ENCODE measurements around the gene ARMC3. TPM values are rescaled to one million over a fixed set of nuclear protein-coding genes. Genes with fewer than 3 reads are reported as not detected.

The ARMC3 gene
- total and polyA plus RNA-seq, 11 donors, result not detected

DNA sequence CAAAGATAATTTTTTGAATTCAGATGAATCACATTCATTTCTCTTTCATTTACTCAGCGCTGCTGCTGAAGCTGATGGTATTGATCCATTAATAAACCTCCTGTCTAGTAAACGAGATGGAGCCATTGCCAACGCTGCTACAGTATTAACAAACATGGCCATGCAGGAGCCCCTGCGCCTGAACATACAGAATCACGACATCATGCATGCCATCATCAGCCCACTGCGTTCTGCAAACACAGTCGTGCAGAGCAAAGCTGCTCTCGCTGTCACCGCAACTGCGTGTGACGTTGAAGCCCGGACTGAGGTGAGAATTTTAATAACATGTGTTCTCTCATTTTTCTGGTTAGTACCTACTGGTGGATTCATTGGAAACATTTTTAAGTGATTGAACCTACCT lies 70.2 kb downstream of the ARMC3 start:
- WGBS, 4 donors, result 86 to 94% (median 88%) methylated on average over 12 of the region's 12 CpGs
- no peak overlapping the region for H3K4me3 ChIP-seq
- intact Hi-C loops (cut with DNase I), result no loop called here
- TF ChIP-seq, protein P1, sequence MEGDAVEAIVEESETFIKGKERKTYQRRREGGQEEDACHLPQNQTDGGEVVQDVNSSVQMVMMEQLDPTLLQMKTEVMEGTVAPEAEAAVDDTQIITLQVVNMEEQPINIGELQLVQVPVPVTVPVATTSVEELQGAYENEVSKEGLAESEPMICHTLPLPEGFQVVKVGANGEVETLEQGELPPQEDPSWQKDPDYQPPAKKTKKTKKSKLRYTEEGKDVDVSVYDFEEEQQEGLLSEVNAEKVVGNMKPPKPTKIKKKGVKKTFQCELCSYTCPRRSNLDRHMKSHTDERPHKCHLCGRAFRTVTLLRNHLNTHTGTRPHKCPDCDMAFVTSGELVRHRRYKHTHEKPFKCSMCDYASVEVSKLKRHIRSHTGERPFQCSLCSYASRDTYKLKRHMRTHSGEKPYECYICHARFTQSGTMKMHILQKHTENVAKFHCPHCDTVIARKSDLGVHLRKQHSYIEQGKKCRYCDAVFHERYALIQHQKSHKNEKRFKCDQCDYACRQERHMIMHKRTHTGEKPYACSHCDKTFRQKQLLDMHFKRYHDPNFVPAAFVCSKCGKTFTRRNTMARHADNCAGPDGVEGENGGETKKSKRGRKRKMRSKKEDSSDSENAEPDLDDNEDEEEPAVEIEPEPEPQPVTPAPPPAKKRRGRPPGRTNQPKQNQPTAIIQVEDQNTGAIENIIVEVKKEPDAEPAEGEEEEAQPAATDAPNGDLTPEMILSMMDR (IDR thresholded peaks at IDR 0.05), result no peak
- TF ChIP-seq POLR2A (IDR thresholded peaks at IDR 0.05), result no peak
- no peak overlapping the region for H3K27ac ChIP-seq
- no peaks in the 10 kb centered on the region for H3K4me1 ChIP-seq
- H3K36me3 ChIP-seq, result no peaks in the 10 kb centered on the region
- no peaks in the 10 kb centered on the region for H3K9me3 ChIP-seq
- DNase-seq, result no peak
- peaks cover 0 to 31% (median 0%) of the 10 kb centered on the region in 9 donors for H3K27me3 ChIP-seq
- ATAC-seq, result no peak

DNA sequence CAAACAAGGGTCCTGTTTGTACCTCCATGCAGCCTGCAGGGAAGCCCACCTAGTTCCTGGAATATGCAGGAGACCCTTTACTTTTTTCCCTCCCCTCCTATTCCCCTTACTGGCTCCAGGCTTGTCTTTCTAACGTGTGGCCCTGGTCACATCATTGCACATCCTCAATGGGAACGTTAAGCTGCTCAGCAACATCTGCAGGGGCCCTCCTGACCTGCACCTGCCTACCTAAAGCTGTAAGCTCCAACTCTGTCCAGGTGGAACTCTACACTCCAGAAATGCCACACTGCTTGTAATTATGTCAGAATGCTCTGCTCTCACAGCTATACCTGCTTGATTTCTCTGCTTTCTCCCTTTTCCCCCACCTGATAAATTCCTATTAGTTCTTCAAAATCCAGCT lies 72.1 kb downstream of the ARMC3 start:
- Histone ChIP-seq H3K27ac (no peak overlapping the region), H3K9me3 (no peaks in the 10 kb centered on the region), H3K4me3 (no peak overlapping the region), H3K27me3 (peaks cover 0 to 39% (median 2%) of the 10 kb centered on the region in 9 donors), H3K4me1 (no peaks in the 10 kb centered on the region), H3K36me3 (no peaks in the 10 kb centered on the region)
- intact Hi-C loops (cut with DNase I), result no loop called here
- WGBS, 4 donors, result 50 to 73% (median 57%) methylated on average over 2 of the region's 2 CpGs
- DNase-seq (no peak), ATAC-seq (no peak)
- no peak for TF ChIP-seq POLR2A (IDR thresholded peaks at IDR 0.05)
- TF ChIP-seq, protein P1 (IDR thresholded peaks at IDR 0.05), result no peak

DNA sequence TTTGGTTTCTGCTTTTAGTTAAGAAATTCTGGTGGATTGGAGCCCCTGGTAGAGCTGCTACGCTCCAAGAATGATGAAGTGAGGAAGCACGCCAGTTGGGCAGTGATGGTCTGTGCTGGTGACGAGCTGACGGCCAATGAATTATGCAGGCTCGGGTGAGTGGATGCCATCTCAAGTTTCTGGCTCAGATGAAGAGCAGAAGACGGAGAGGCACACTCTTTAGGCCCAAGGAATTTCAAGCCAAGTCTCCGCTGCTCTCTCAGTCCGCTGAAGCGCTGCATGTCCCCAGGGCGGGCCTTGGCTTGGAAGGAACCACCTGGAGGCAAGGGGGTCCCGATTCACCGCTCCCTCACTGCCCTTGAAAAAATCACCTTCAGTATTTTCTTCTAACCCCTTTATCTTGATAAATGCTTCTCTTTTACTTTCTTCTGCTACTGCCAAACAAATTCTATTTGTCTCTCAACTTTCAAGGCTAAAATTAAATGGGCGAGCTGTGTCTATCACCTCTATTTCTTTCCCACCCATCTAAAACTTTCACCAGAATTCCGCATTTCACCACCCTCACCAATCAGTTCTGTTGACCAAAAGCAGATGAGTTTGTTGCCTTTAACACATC lies 74.2 kb downstream of the ARMC3 start:
- Histone ChIP-seq H3K4me1 (no peaks in the 10 kb centered on the region), H3K27me3 (peaks cover 0 to 39% (median 0%) of the 10 kb centered on the region in 9 donors), H3K4me3 (no peak overlapping the region), H3K27ac (no peak overlapping the region), H3K36me3 (no peaks in the 10 kb centered on the region), H3K9me3 (no peaks in the 10 kb centered on the region)
- WGBS, 4 donors, result 78 to 87% (median 83%) methylated on average over 14 of the region's 14 CpGs
- DNase-seq (no peak), ATAC-seq (no peak)
- intact Hi-C loops (cut with DNase I), result no loop called here
- TF ChIP-seq, protein P1 (IDR thresholded peaks at IDR 0.05), result no peak
- no peak for TF ChIP-seq POLR2A (IDR thresholded peaks at IDR 0.05)

DNA sequence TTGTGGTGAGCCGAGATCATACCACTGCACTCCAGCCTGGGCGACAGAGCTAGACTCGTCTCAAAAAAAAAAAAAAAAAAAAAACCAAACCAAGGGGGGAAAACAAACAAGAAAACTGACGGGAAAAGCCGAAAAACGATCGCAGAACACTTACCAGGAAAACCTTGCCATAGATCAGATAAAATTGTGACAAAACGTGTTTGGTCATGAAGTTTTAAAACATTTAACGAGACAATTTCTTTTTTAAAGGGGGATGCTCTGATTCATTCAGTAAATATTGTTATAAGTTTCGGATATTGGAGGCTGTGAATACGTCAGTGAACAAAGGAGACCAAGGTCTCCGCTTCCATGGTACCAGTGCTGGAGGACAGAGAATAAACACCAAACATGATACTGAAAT lies 77.3 kb downstream of the ARMC3 start:
- no peaks in the 10 kb centered on the region for H3K4me1 ChIP-seq
- intact Hi-C loops (cut with DNase I), result no loop called here

More for the DNA sequence above, 77.3 kb downstream of the ARMC3 start:
- Histone ChIP-seq H3K9me3 (no peaks in the 10 kb centered on the region), H3K36me3 (no peaks in the 10 kb centered on the region), H3K27me3 (peaks cover 0 to 31% (median 0%) of the 10 kb centered on the region in 9 donors), H3K4me3 (no peak overlapping the region), H3K27ac (no peak overlapping the region)
- ATAC-seq, result no peak
- TF ChIP-seq, protein P1 (IDR thresholded peaks at IDR 0.05), result no peak
- TF ChIP-seq POLR2A (IDR thresholded peaks at IDR 0.05), result no peak
- WGBS, 4 donors, result 91 to 93% (median 92%) methylated on average over 12 of the region's 12 CpGs
- DNase-seq, result no peak

All from heart left ventricle (tissue), 16 donors.